Stomach (tissue), 9 donors: ENCODE results near the gene SEMA5A. TPM values are rescaled to one million over a fixed set of nuclear protein-coding genes. Genes with fewer than 3 reads are reported as not detected.

ENCODE experiments used
- DNase-seq, 2 donors: peaks; one replicate each; pipeline versions ENCODE4 v3.0.0 to v3.0.0-alpha.2; 2013 to 2019
- H3K27ac ChIP-seq, 5 donors: fragments of 200-600 bp in 4 of 5; sonication (generic) in 4 of 5; one replicate each; pipeline ENCODE4 v1.5.1; 2013 to 2019; ENCODE audit warnings: mild to moderate bottlenecking in 1 of 5, moderate library complexity in 1 of 5
- H3K27me3 ChIP-seq, 3 donors: fragments of 200-600 bp; sonication (generic); one replicate each; pipeline ENCODE4 v1.5.1; 2017 to 2019; ENCODE audit warnings: mixed run types in 1 of 3
- H3K36me3 ChIP-seq, 4 donors: fragments of 200-600 bp; sonication (generic); 1 replicate in 3 of 4; 2 replicates in 1 of 4; pipeline ENCODE4 v1.5.1; 2016 to 2019
- H3K4me1 ChIP-seq, 4 donors: fragments of 200-600 bp; sonication (generic); one replicate each; pipeline ENCODE4 v1.5.1; 2016 to 2019
- H3K4me3 ChIP-seq, 4 donors: fragments of 200-600 bp; sonication (generic) in 3 of 4; one replicate each; pipeline ENCODE4 v1.5.1; 2016 to 2019; ENCODE audit warnings: mild to moderate bottlenecking in 1 of 4
- H3K9me3 ChIP-seq, 4 donors: fragments of 200-600 bp; sonication (generic); one replicate each; pipeline ENCODE4 v1.5.1; 2016 to 2019
- CTCF ChIP-seq, 7 experiments: fragments of 450-650 bp in 4 of 7; fragments of 200-600 bp in 3 of 7; sonication (generic) in 3 of 7; IDR thresholded peaks; one replicate each; pipeline ENCODE4 v1.5.1; 2016 to 2019; ENCODE audit warnings: antibody characterized with exemption in 7 of 7, control low read depth in 2 of 7, mild to moderate bottlenecking in 1 of 7
- EP300 ChIP-seq: sonication (generic); formaldehyde crosslinking; IDR thresholded peaks from one replicate; pipeline ENCODE4 v1.6.1; 2017; ENCODE audit warnings: antibody characterized with exemption
- POLR2A ChIP-seq, 4 donors: fragments of 450-650 bp; IDR thresholded peaks; one replicate each; pipeline ENCODE4 v1.6.1; 2016; ENCODE audit warnings: antibody characterized with exemption in 4 of 4, control low read depth in 2 of 4, mild to moderate bottlenecking in 1 of 4, moderate library complexity in 1 of 4
- POLR2AphosphoS5 ChIP-seq, 3 donors: sonication (generic); formaldehyde crosslinking; IDR thresholded peaks; one replicate each; pipeline ENCODE4 v1.6.1; 2016; ENCODE audit warnings: antibody characterized with exemption in 3 of 3
- WGBS, 5 donors: extraction: QIAGEN DNeasy Blood & Tissue Kit in 3 of 5; methylation state at CpG; one replicate each; pipeline versions ENCODE4 v1.1.5 to v1.1.7; 2013 to 2018; 5-methylcytosine and 5-hydroxymethylcytosine counted together
- intact Hi-C: fragments of 100-400 bp; cut with DNase I; formaldehyde crosslinking; loops from one replicate; pipeline ENCODE4 v1.15.1; 2023; ENCODE audit warnings: low total_unique reads
- polyA plus RNA-seq, 3 donors: library from polyadenylated mRNA; stranded (reverse); fragments of 200-250 nt; gene quantifications; one replicate each; pipeline ENCODE4 v1.2.3, GENCODE V29; 2013
- total RNA-seq, 5 donors: library from RNA; depleted of rRNA; stranded (reverse); fragments of >200 nt; gene quantifications; one replicate each; pipeline versions ENCODE4 v1.1.0 to v1.2.3, GENCODE V29; 2014 to 2016
- donor health status: healthy with polysubstance abuse.
- donor health status: Bipolar disorder and iron deficiency.
- donor health status: healthy.

Gene SEMA5A
- total and polyA plus RNA-seq, 8 donors = 0.62 to 26.4 (median 3.2) TPM

- no peaks in the 10 kb centered on the region for H3K4me1 ChIP-seq
- no peak overlapping the region for H3K4me3 ChIP-seq
- H3K27ac ChIP-seq = no peak overlapping the region
- no peaks in the 10 kb centered on the region for H3K36me3 ChIP-seq
- no peak for TF ChIP-seq EP300
- no peak for TF ChIP-seq POLR2AphosphoS5 (IDR thresholded peaks at IDR 0.05)
- no peak for TF ChIP-seq POLR2A (IDR thresholded peaks at IDR 0.05)
- no peak for TF ChIP-seq CTCF (IDR thresholded peaks at IDR 0.05)
- DNase-seq = no peak
- intact Hi-C loops = no loop called here
- no peaks in the 10 kb centered on the region for H3K9me3 ChIP-seq
- 71 to 83% (median 82%) methylated on average over 3 of the region's 3 CpGs for WGBS, 5 donors
- H3K27me3 ChIP-seq = no peaks in the 10 kb centered on the region
Observed at GRCh38 chr5:9387879-9388278, 158.0 kb downstream of the SEMA5A start.

- H3K36me3 ChIP-seq = no peaks in the 10 kb centered on the region
- intact Hi-C loops = no loop called here
- H3K27me3 ChIP-seq = no peaks in the 10 kb centered on the region
- no peak for DNase-seq
- WGBS, 5 donors = 83 to 91% (median 85%) methylated on average over 4 of the region's 4 CpGs
- TF ChIP-seq POLR2AphosphoS5 (IDR thresholded peaks at IDR 0.05) (no peak), EP300 (no peak), POLR2A (IDR thresholded peaks at IDR 0.05) (no peak), CTCF (IDR thresholded peaks at IDR 0.05) (no peak)
- H3K4me3 ChIP-seq = no peak overlapping the region
- no peaks in the 10 kb centered on the region for H3K9me3 ChIP-seq
- no peaks in the 10 kb centered on the region for H3K4me1 ChIP-seq
- H3K27ac ChIP-seq = no peak overlapping the region
Observed at GRCh38 chr5:9386945-9387344, 158.9 kb downstream of the SEMA5A start.

DNA sequence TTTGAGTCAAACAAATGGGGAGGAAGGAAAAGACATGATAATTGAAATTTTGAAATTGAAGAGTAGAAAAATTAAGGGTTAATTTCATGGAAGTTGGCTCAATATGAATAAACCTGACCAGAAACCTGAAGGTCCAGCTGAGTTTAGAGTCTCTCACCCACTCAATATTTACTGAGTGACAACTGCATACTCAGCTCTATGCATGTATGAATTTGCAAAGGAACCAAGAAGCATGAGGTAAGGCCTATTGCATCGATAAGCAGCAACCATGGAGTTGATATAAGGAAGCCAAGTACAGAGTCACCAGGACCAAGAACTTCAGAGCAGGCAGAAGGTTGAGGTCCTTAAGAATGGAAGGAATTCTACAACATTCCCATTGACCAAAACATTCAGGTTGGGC lies 163.4 kb downstream of the SEMA5A start:
- no peak overlapping the region for H3K4me3 ChIP-seq
- 81 to 95% (median 87%) methylated on average over 1 of the region's 1 CpG for WGBS, 5 donors
- intact Hi-C loops = no loop called here
- DNase-seq = no peak
- H3K4me1 ChIP-seq = no peaks in the 10 kb centered on the region
- H3K27ac ChIP-seq = no peak overlapping the region
- H3K9me3 ChIP-seq = no peaks in the 10 kb centered on the region
- H3K36me3 ChIP-seq = no peaks in the 10 kb centered on the region
- no peaks in the 10 kb centered on the region for H3K27me3 ChIP-seq
- no peak for TF ChIP-seq POLR2A (IDR thresholded peaks at IDR 0.05)
- TF ChIP-seq EP300 = no peak
- no peak for TF ChIP-seq CTCF (IDR thresholded peaks at IDR 0.05)
- TF ChIP-seq POLR2AphosphoS5 (IDR thresholded peaks at IDR 0.05) = no peak

GRCh38 chr5:9381464-9381863 lies 164.4 kb downstream of the SEMA5A start:
- H3K4me3 ChIP-seq = no peak overlapping the region
- no peaks in the 10 kb centered on the region for H3K36me3 ChIP-seq
- no peaks in the 10 kb centered on the region for H3K9me3 ChIP-seq
- intact Hi-C loops = no loop called here
- no peak for TF ChIP-seq EP300
- no peak for TF ChIP-seq POLR2AphosphoS5 (IDR thresholded peaks at IDR 0.05)
- TF ChIP-seq CTCF (IDR thresholded peaks at IDR 0.05) = no peak
- TF ChIP-seq POLR2A (IDR thresholded peaks at IDR 0.05) = no peak
- H3K27me3 ChIP-seq = no peaks in the 10 kb centered on the region
- H3K27ac ChIP-seq = no peak overlapping the region
- DNase-seq = no peak
- H3K4me1 ChIP-seq = no peaks in the 10 kb centered on the region
